GM12878 (cell line): ENCODE results near the gene MGME1. TPM values are rescaled to one million over a fixed set of nuclear protein-coding genes. Genes with fewer than 3 reads are reported as not detected.

Experiments used
- BHLHE40 ChIP-seq, 2 experiments: fragments of 450-650 bp in 1 of 2; IDR thresholded peaks; 2 replicates each; pipeline ENCODE4 v1.6.1; 2011 to 2017; ENCODE audit warnings: low read depth in 2 of 2, borderline replicate concordance in 1 of 2, improper control_type of control experiment in 1 of 2, low read length in 1 of 2, mild to moderate bottlenecking in 1 of 2
- CEBPB ChIP-seq, 2 experiments: fragments of 150-350 bp in 1 of 2; IDR thresholded peaks; 2 replicates each; pipeline ENCODE4 v1.6.1; 2012 to 2014; ENCODE audit warnings: low read depth in 2 of 2, low read length in 2 of 2, borderline replicate concordance in 1 of 2, inconsistent platforms in 1 of 2
- CREB1 ChIP-seq: IDR thresholded peaks from 2 replicates; pipeline ENCODE4 v1.6.1; 2012; ENCODE audit warnings: low read depth, mild to moderate bottlenecking, inconsistent platforms
- ESRRA ChIP-seq: IDR thresholded peaks from 2 replicates; pipeline ENCODE4 v1.6.1; 2012; ENCODE audit warnings: mild to moderate bottlenecking, low read length, improper control_type of control experiment
- FOXM1 ChIP-seq: IDR thresholded peaks from 2 replicates; pipeline ENCODE4 v1.6.1; 2012; ENCODE audit warnings: low read depth, mild to moderate bottlenecking, inconsistent platforms, low read length, moderate library complexity
- GATAD2B ChIP-seq: fragments of 450-650 bp; conservative IDR thresholded peaks from 2 replicates; pipeline ENCODE4 v1.6.1; 2017; ENCODE audit warnings: low read depth, mild to moderate bottlenecking, moderate library complexity
- HDAC2 ChIP-seq: fragments of 200-600 bp; sonication (generic); IDR thresholded peaks from 2 replicates; pipeline ENCODE4 v1.6.1; 2017
- MTA2 ChIP-seq: fragments of 450-650 bp; IDR thresholded peaks from 2 replicates; pipeline ENCODE4 v1.6.1; 2016; ENCODE audit warnings: low read depth, mild to moderate bottlenecking, moderate library complexity
- MTA3 ChIP-seq: IDR thresholded peaks from 2 replicates; pipeline ENCODE4 v1.6.1; 2012; ENCODE audit warnings: low read length, inconsistent platforms, borderline replicate concordance
- NFIC ChIP-seq: IDR thresholded peaks from 2 replicates; pipeline ENCODE4 v1.6.1; 2012; ENCODE audit warnings: low read depth, mild to moderate bottlenecking, inconsistent platforms, low read length, moderate library complexity
- SP1 ChIP-seq: IDR thresholded peaks from one replicate; pipeline ENCODE4 v1.6.1; 2011; ENCODE audit warnings: low read depth, low read length
- TCF12 ChIP-seq: IDR thresholded peaks from 2 replicates; pipeline ENCODE4 v1.6.1; 2011; ENCODE audit warnings: low read depth, mild to moderate bottlenecking, low read length
- ZBED1 ChIP-seq: IDR thresholded peaks from 2 replicates; pipeline ENCODE4 v1.6.1; 2016; ENCODE audit warnings: borderline replicate concordance
- polyA plus RNA-seq, 11 experiments: library from polyadenylated mRNA; depleted of rRNA in 4 of 11; unstranded in 6 of 11; stranded (reverse) in 5 of 11; fragments of >200 nt; fragmentation: Nextera tagmentation in 4 of 11; fragmentation: Illumina TruSeq in 1 of 11; extraction: Ambion mirVana in 4 of 11; extraction: Trizol in 1 of 11; gene quantifications; 1 replicate in 1 of 11; 2 replicates in 10 of 11; pipeline versions ENCODE4 v1.2.1 to v1.2.3, GENCODE V29; 2011 to 2016; ENCODE audit warnings: inconsistent platforms in 2 of 11, missing spikeins in 2 of 11, low read depth in 1 of 11
- total RNA-seq, 4 experiments: library from RNA; depleted of rRNA in 3 of 4; stranded (reverse); fragments of >200 nt in 3 of 4; fragmentation: Illumina TruSeq in 1 of 4; extraction: Trizol in 1 of 4; gene quantifications; 2 replicates each; pipeline versions ENCODE4 v1.2.1 to v1.2.3, GENCODE V29; 2013 to 2021
- TF ChIP-seq, protein P1 (sequence below): fragments of 450-650 bp; IDR thresholded peaks from 2 replicates; pipeline ENCODE4 v1.6.1; 2017; ENCODE audit warnings: mild to moderate bottlenecking, moderate library complexity
- TF ChIP-seq, protein P2 (sequence below): fragments of 450-650 bp; IDR thresholded peaks from 2 replicates; pipeline ENCODE4 v1.6.1; 2017; ENCODE audit warnings: mild to moderate bottlenecking, moderate library complexity
- TF ChIP-seq, protein P3 (sequence below): fragments of 450-650 bp; formaldehyde crosslinking; IDR thresholded peaks from 2 replicates; pipeline ENCODE4 v1.4.0; 2020; ENCODE audit warnings: mild to moderate bottlenecking, moderate library complexity
- TF ChIP-seq, protein P4 (sequence below): IDR thresholded peaks from 2 replicates; pipeline ENCODE4 v1.6.1; 2012; ENCODE audit warnings: low read depth, low read length, improper control_type of control experiment

Gene MGME1
- total and polyA plus RNA-seq, 10 of the 15 experiments (the other 5 are each of a cell fraction or from before 2014, with no cell fraction given), result 13.4 to 44.8 (median 30.6) TPM

DNA sequence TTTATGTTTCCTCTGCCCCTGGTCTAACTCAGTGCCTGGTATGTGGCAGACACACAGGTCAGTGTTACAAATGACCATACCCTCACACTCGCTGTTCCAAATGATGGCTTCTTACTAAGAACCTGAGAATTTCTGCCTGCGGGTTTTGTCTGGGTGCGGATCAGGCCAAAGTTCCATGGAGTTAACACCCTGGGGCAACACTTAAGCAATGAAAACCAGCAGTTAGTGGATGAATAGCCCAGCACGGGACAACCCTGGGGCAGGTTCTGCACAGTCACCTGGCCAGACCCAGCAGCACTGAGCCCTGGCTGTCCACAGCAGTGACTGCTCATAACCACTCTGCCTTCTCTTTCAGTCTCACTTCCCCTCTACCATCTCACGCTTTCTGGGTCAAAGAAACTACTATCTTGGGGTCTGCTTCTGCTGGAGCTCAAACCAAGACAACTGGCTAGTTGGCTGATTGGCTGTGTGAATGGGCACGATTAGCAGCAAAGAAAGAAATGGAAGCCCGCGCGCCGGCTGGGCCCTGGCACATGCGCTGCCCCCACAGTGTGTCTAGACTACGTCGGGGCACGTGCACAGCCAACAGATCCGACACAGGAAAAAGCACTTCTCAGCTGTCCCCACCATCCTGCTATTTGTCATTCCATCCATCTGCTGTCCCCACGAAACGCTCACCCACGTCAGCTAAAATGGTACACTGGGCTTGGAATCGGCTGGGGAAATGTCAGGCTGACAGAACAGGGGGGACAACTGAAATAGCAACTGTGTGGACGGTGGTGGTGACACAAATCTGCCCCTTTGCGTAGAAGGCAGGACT lies 36.6 kb downstream of the MGME1 start (continued):
- TF ChIP-seq, protein P1, sequence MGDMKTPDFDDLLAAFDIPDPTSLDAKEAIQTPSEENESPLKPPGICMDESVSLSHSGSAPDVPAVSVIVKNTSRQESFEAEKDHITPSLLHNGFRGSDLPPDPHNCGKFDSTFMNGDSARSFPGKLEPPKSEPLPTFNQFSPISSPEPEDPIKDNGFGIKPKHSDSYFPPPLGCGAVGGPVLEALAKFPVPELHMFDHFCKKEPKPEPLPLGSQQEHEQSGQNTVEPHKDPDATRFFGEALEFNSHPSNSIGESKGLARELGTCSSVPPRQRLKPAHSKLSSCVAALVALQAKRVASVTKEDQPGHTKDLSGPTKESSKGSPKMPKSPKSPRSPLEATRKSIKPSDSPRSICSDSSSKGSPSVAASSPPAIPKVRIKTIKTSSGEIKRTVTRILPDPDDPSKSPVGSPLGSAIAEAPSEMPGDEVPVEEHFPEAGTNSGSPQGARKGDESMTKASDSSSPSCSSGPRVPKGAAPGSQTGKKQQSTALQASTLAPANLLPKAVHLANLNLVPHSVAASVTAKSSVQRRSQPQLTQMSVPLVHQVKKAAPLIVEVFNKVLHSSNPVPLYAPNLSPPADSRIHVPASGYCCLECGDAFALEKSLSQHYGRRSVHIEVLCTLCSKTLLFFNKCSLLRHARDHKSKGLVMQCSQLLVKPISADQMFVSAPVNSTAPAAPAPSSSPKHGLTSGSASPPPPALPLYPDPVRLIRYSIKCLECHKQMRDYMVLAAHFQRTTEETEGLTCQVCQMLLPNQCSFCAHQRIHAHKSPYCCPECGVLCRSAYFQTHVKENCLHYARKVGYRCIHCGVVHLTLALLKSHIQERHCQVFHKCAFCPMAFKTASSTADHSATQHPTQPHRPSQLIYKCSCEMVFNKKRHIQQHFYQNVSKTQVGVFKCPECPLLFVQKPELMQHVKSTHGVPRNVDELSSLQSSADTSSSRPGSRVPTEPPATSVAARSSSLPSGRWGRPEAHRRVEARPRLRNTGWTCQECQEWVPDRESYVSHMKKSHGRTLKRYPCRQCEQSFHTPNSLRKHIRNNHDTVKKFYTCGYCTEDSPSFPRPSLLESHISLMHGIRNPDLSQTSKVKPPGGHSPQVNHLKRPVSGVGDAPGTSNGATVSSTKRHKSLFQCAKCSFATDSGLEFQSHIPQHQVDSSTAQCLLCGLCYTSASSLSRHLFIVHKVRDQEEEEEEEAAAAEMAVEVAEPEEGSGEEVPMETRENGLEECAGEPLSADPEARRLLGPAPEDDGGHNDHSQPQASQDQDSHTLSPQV, result no peak
- peak; percentile 27; the same call in 1 of the 2 replicates for TF ChIP-seq NFIC
- TF ChIP-seq GATAD2B, result no peak; the same call in 1 of the 2 replicates
- TF ChIP-seq BHLHE40 (IDR thresholded peaks at IDR 0.05; ENCODE audit: borderline replicate concordance in 1 of 2, low read depth in 2 of 2, low read length in 1 of 2), result peak; percentile 69 to 90
- peak; percentile 91 for TF ChIP-seq TCF12
- TF ChIP-seq FOXM1, result no peak
- TF ChIP-seq CEBPB (IDR thresholded peaks at IDR 0.05; ENCODE audit: borderline replicate concordance in 1 of 2, low read depth in 2 of 2, low read length in 2 of 2), result no peak
- TF ChIP-seq, protein P2, sequence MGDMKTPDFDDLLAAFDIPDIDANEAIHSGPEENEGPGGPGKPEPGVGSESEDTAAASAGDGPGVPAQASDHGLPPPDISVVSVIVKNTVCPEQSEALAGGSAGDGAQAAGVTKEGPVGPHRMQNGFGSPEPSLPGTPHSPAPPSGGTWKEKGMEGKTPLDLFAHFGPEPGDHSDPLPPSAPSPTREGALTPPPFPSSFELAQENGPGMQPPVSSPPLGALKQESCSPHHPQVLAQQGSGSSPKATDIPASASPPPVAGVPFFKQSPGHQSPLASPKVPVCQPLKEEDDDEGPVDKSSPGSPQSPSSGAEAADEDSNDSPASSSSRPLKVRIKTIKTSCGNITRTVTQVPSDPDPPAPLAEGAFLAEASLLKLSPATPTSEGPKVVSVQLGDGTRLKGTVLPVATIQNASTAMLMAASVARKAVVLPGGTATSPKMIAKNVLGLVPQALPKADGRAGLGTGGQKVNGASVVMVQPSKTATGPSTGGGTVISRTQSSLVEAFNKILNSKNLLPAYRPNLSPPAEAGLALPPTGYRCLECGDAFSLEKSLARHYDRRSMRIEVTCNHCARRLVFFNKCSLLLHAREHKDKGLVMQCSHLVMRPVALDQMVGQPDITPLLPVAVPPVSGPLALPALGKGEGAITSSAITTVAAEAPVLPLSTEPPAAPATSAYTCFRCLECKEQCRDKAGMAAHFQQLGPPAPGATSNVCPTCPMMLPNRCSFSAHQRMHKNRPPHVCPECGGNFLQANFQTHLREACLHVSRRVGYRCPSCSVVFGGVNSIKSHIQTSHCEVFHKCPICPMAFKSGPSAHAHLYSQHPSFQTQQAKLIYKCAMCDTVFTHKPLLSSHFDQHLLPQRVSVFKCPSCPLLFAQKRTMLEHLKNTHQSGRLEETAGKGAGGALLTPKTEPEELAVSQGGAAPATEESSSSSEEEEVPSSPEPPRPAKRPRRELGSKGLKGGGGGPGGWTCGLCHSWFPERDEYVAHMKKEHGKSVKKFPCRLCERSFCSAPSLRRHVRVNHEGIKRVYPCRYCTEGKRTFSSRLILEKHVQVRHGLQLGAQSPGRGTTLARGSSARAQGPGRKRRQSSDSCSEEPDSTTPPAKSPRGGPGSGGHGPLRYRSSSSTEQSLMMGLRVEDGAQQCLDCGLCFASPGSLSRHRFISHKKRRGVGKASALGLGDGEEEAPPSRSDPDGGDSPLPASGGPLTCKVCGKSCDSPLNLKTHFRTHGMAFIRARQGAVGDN, result peak; percentile 53; the same call in 1 of the 2 replicates
- TF ChIP-seq HDAC2, result no peak
- 0 out of 2 replicates have a peak, but pooled peaks have one; percentile 30 for TF ChIP-seq CREB1
- no peak for TF ChIP-seq ZBED1
- no peak for TF ChIP-seq MTA3
- peak; percentile 70 for TF ChIP-seq MTA2
- peak; percentile 67 for TF ChIP-seq SP1
- TF ChIP-seq, protein P3, sequence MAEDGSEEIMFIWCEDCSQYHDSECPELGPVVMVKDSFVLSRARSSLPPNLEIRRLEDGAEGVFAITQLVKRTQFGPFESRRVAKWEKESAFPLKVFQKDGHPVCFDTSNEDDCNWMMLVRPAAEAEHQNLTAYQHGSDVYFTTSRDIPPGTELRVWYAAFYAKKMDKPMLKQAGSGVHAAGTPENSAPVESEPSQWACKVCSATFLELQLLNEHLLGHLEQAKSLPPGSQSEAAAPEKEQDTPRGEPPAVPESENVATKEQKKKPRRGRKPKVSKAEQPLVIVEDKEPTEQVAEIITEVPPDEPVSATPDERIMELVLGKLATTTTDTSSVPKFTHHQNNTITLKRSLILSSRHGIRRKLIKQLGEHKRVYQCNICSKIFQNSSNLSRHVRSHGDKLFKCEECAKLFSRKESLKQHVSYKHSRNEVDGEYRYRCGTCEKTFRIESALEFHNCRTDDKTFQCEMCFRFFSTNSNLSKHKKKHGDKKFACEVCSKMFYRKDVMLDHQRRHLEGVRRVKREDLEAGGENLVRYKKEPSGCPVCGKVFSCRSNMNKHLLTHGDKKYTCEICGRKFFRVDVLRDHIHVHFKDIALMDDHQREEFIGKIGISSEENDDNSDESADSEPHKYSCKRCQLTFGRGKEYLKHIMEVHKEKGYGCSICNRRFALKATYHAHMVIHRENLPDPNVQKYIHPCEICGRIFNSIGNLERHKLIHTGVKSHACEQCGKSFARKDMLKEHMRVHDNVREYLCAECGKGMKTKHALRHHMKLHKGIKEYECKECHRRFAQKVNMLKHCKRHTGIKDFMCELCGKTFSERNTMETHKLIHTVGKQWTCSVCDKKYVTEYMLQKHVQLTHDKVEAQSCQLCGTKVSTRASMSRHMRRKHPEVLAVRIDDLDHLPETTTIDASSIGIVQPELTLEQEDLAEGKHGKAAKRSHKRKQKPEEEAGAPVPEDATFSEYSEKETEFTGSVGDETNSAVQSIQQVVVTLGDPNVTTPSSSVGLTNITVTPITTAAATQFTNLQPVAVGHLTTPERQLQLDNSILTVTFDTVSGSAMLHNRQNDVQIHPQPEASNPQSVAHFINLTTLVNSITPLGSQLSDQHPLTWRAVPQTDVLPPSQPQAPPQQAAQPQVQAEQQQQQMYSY (CRISPR knock-in tag), result no peak
- no peak for TF ChIP-seq ESRRA
- TF ChIP-seq, protein P4, sequence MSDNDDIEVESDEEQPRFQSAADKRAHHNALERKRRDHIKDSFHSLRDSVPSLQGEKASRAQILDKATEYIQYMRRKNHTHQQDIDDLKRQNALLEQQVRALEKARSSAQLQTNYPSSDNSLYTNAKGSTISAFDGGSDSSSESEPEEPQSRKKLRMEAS, result peak; percentile 36; the same call in 1 of the 2 replicates
